ENCODE measurements around the gene KCNQ2.
"Not testable (repeated sequence)": the region's sequence is repeated elsewhere in the genome, so short reads cannot be mapped to it uniquely, and the experiment has no call there.

KCNQ2 gene

GRCh38 chr20:63487781-63488241 is 15.4 kb upstream of the KCNQ2 start:
- H3K9me3 ChIP-seq (ENCODE audit: insufficient read depth, low read depth, low read length) = no peaks in the 10 kb centered on the region
- H3K27me3 ChIP-seq (ENCODE audit: insufficient read depth, low read length) = peaks cover 29% of the 10 kb centered on the region
- H3K36me3 ChIP-seq (ENCODE audit: insufficient read depth, low read length) = peaks cover 7% of the 10 kb centered on the region; the same call in 1 of the 2 replicates
- WGBS = 17% methylated on average over 39 of the region's 40 CpGs
- H3K4me1 ChIP-seq (ENCODE audit: insufficient read depth, low read length) = peaks cover 5% of the 10 kb centered on the region; the same call in 1 of the 2 replicates
- no peak overlapping the region for H3K9ac ChIP-seq (ENCODE audit: low read depth, low read length)
- H3K27ac ChIP-seq (ENCODE audit: low read depth, low read length) = no peak overlapping the region
- peak overlapping the region; percentile 37; the same call in 1 of the 2 replicates for H3K4me3 ChIP-seq (ENCODE audit: low read length)

- peaks cover 29% of the 10 kb centered on the region for H3K27me3 ChIP-seq (ENCODE audit: insufficient read depth, low read length)
- peaks cover 1% of the 10 kb centered on the region; the same call in 1 of the 2 replicates for H3K36me3 ChIP-seq (ENCODE audit: insufficient read depth, low read length)
- H3K4me1 ChIP-seq (ENCODE audit: insufficient read depth, low read length) = peaks cover 5% of the 10 kb centered on the region; the same call in 1 of the 2 replicates
- 65% methylated on average over 14 of the region's 14 CpGs for WGBS
- no peaks in the 10 kb centered on the region for H3K9me3 ChIP-seq (ENCODE audit: insufficient read depth, low read depth, low read length)
- H3K27ac ChIP-seq (ENCODE audit: low read depth, low read length) = no peak overlapping the region
- no peak overlapping the region for H3K4me3 ChIP-seq (ENCODE audit: low read length)
- no peak overlapping the region for H3K9ac ChIP-seq (ENCODE audit: low read depth, low read length)
These were observed 14.8 kb upstream of the KCNQ2 start for GRCh38 chr20:63487116-63487764.

GRCh38 chr20:63486300-63486855 is 13.9 kb upstream of the KCNQ2 start:
- Histone ChIP-seq H3K4me1 (ENCODE audit: insufficient read depth, low read length) (peaks cover 5% of the 10 kb centered on the region; the same call in 1 of the 2 replicates), H3K9ac (ENCODE audit: low read depth, low read length) (no peak overlapping the region), H3K27ac (ENCODE audit: low read depth, low read length) (no peak overlapping the region), H3K4me3 (ENCODE audit: low read length) (no peak overlapping the region), H3K9me3 (ENCODE audit: insufficient read depth, low read depth, low read length) (no peaks in the 10 kb centered on the region), H3K36me3 (ENCODE audit: insufficient read depth, low read length) (no peaks in the 10 kb centered on the region), H3K27me3 (ENCODE audit: insufficient read depth, low read length) (peaks cover 29% of the 10 kb centered on the region)
- 90% methylated on average over 17 of the region's 17 CpGs for WGBS

- no peaks in the 10 kb centered on the region for H3K9me3 ChIP-seq (ENCODE audit: insufficient read depth, low read depth, low read length)
- no peaks in the 10 kb centered on the region for H3K36me3 ChIP-seq (ENCODE audit: insufficient read depth, low read length)
- no peak overlapping the region for H3K27ac ChIP-seq (ENCODE audit: low read depth, low read length)
- H3K4me3 ChIP-seq (ENCODE audit: low read length) = no peak overlapping the region
- 80% methylated on average over 18 of the region's 18 CpGs for whole genome bisulfite sequencing
- H3K4me1 ChIP-seq (ENCODE audit: insufficient read depth, low read length) = peaks cover 5% of the 10 kb centered on the region; the same call in 1 of the 2 replicates
- peaks cover 25% of the 10 kb centered on the region for H3K27me3 ChIP-seq (ENCODE audit: insufficient read depth, low read length)
- H3K9ac ChIP-seq (ENCODE audit: low read depth, low read length) = no peak overlapping the region
These were observed 12.4 kb upstream of the KCNQ2 start for GRCh38 chr20:63484651-63485403.

GRCh38 chr20:63484236-63484635 is 11.8 kb upstream of the KCNQ2 start:
- Histone ChIP-seq H3K4me1 (ENCODE audit: insufficient read depth, low read length) (peaks cover 5% of the 10 kb centered on the region; the same call in 1 of the 2 replicates), H3K36me3 (ENCODE audit: insufficient read depth, low read length) (no peaks in the 10 kb centered on the region), H3K27me3 (ENCODE audit: insufficient read depth, low read length) (peaks cover 19% of the 10 kb centered on the region), H3K9me3 (ENCODE audit: insufficient read depth, low read depth, low read length) (no peaks in the 10 kb centered on the region), H3K4me3 (ENCODE audit: low read length) (no peak overlapping the region), H3K9ac (ENCODE audit: low read depth, low read length) (no peak overlapping the region), H3K27ac (ENCODE audit: low read depth, low read length) (no peak overlapping the region)
- WGBS = 66% methylated on average over 17 of the region's 17 CpGs

- WGBS = 69% methylated on average over 12 of the region's 12 CpGs
- Histone ChIP-seq H3K4me3 (ENCODE audit: low read length) (no peak overlapping the region), H3K4me1 (ENCODE audit: insufficient read depth, low read length) (peaks cover 4% of the 10 kb centered on the region; the same call in 1 of the 2 replicates)
These were observed 11.4 kb upstream of the KCNQ2 start for GRCh38 chr20:63483834-63484233.

GRCh38 chr20:63482021-63482587 is 9.6 kb upstream of the KCNQ2 start:
- 55% methylated on average over 11 of the region's 11 CpGs for WGBS
- Histone ChIP-seq H3K36me3 (ENCODE audit: insufficient read depth, low read length) (no peaks in the 10 kb centered on the region), H3K27me3 (ENCODE audit: insufficient read depth, low read length) (peaks cover under 1% of the 10 kb centered on the region), H3K27ac (ENCODE audit: low read depth, low read length) (no peak overlapping the region), H3K4me1 (ENCODE audit: insufficient read depth, low read length) (peaks cover 6% of the 10 kb centered on the region; the same call in 1 of the 2 replicates), H3K4me3 (ENCODE audit: low read length) (no peak overlapping the region), H3K9me3 (ENCODE audit: insufficient read depth, low read depth, low read length) (no peaks in the 10 kb centered on the region), H3K9ac (ENCODE audit: low read depth, low read length) (no peak overlapping the region)

More at GRCh38 chr20:63483834-63484233, 11.4 kb upstream of the KCNQ2 start:
- H3K27me3 ChIP-seq (ENCODE audit: insufficient read depth, low read length) = peaks cover 15% of the 10 kb centered on the region
- no peak overlapping the region for H3K9ac ChIP-seq (ENCODE audit: low read depth, low read length)
- H3K36me3 ChIP-seq (ENCODE audit: insufficient read depth, low read length) = no peaks in the 10 kb centered on the region
- no peaks in the 10 kb centered on the region for H3K9me3 ChIP-seq (ENCODE audit: insufficient read depth, low read depth, low read length)
- H3K27ac ChIP-seq (ENCODE audit: low read depth, low read length) = no peak overlapping the region

GRCh38 chr20:63481503-63481902 is 9.0 kb upstream of the KCNQ2 start:
- H3K4me1 ChIP-seq (ENCODE audit: insufficient read depth, low read length) = peaks cover 6% of the 10 kb centered on the region; the same call in 1 of the 2 replicates
- no peak overlapping the region for H3K4me3 ChIP-seq (ENCODE audit: low read length)
- no peak overlapping the region for H3K27ac ChIP-seq (ENCODE audit: low read depth, low read length)
- no peak overlapping the region for H3K9ac ChIP-seq (ENCODE audit: low read depth, low read length)
- no peaks in the 10 kb centered on the region for H3K36me3 ChIP-seq (ENCODE audit: insufficient read depth, low read length)
- no peaks in the 10 kb centered on the region for H3K27me3 ChIP-seq (ENCODE audit: insufficient read depth, low read length)
- 76% methylated on average over 12 of the region's 12 CpGs for WGBS
- no peaks in the 10 kb centered on the region for H3K9me3 ChIP-seq (ENCODE audit: insufficient read depth, low read depth, low read length)

GRCh38 chr20:63479695-63480419 is 7.4 kb upstream of the KCNQ2 start:
- H3K27me3 ChIP-seq (ENCODE audit: insufficient read depth, low read length); H3K4me3 ChIP-seq (ENCODE audit: low read length); H3K36me3 ChIP-seq (ENCODE audit: insufficient read depth, low read length); H3K4me1 ChIP-seq (ENCODE audit: insufficient read depth, low read length); H3K27ac ChIP-seq (ENCODE audit: low read depth, low read length); H3K9ac ChIP-seq (ENCODE audit: low read depth, low read length); H3K9me3 ChIP-seq (ENCODE audit: insufficient read depth, low read depth, low read length): not testable (repeated sequence)
- WGBS = 87% methylated on average over 32 of the region's 32 CpGs

GRCh38 chr20:63478346-63479302 is 6.2 kb upstream of the KCNQ2 start:
- Histone ChIP-seq H3K36me3 (ENCODE audit: insufficient read depth, low read length) (no peaks in the 10 kb centered on the region), H3K4me1 (ENCODE audit: insufficient read depth, low read length) (peaks cover 6% of the 10 kb centered on the region; the same call in 1 of the 2 replicates), H3K4me3 (ENCODE audit: low read length) (no peak overlapping the region), H3K27me3 (ENCODE audit: insufficient read depth, low read length) (peaks cover 21% of the 10 kb centered on the region), H3K9ac (ENCODE audit: low read depth, low read length) (no peak overlapping the region), H3K27ac (ENCODE audit: low read depth, low read length) (no peak overlapping the region), H3K9me3 (ENCODE audit: insufficient read depth, low read depth, low read length) (no peaks in the 10 kb centered on the region)
- WGBS = 91% methylated on average over 34 of the region's 34 CpGs

Data from HUES64 (cell line).